ENCODE measurements around the gene FBXO4.

GRCh38 chr5:41960481-41960880, 35.4 kb downstream of the FBXO4 start:
- TF ChIP-seq ZNF274 (IDR thresholded peaks at IDR 0.05; ENCODE audit: low read depth, low read length) (no peak), YY1 (IDR thresholded peaks at IDR 0.05; ENCODE audit: insufficient read depth, insufficient read length) (no peak)

Data from NT2/D1 (cell line).